COLO668 (cell line): ENCODE results near the gene MAOA.
"Not testable (repeated sequence)": the region's sequence is repeated elsewhere in the genome, so short reads cannot be mapped to it uniquely, and the experiment has no call there.

Experiments used
- DNase-seq: peaks from one replicate; lab custom pipeline; 2025; ENCODE audit not compliant: unreplicated experiment; lab: John Stamatoyannopoulos, UW

Gene MAOA

GRCh38 chrX:43656005-43656494 lies at the start of gene MAOA:
MAOA (plus strand) TSS chrX:43656299; CDS start chrX:43656342, 43 bp downstream.
- DNase-seq = no peak

GRCh38 chrX:43612400-43612799 lies 43.7 kb upstream of the MAOA start:
- no peak for DNase-seq

GRCh38 chrX:43615660-43616059 lies 40.4 kb upstream of the MAOA start:
- DNase-seq = no peak

GRCh38 chrX:43618366-43619205 lies 37.5 kb upstream of the MAOA start:
- DNase-seq = no peak

- DNase-seq = not testable (repeated sequence)
These were observed 36.2 kb upstream of the MAOA start for GRCh38 chrX:43619861-43620260.

- DNase-seq = no peak
These were observed 29.0 kb upstream of the MAOA start for GRCh38 chrX:43627147-43627546.

- DNase-seq = no peak
These were observed 28.4 kb upstream of the MAOA start for GRCh38 chrX:43627669-43628068.

GRCh38 chrX:43629229-43629628 lies 26.9 kb upstream of the MAOA start:
- no peak for DNase-seq

- no peak for DNase-seq
These were observed 24.3 kb upstream of the MAOA start for GRCh38 chrX:43631841-43632240.

GRCh38 chrX:43633081-43633480 lies 23.0 kb upstream of the MAOA start:
- no peak for DNase-seq

- no peak for DNase-seq
These were observed 22.3 kb upstream of the MAOA start for GRCh38 chrX:43633757-43634156.

- DNase-seq = no peak
These were observed 15.6 kb upstream of the MAOA start for GRCh38 chrX:43640482-43640881.

GRCh38 chrX:43641691-43642090 lies 14.4 kb upstream of the MAOA start:
- no peak for DNase-seq

- no peak for DNase-seq
These were observed 12.9 kb upstream of the MAOA start for GRCh38 chrX:43643201-43643600.

- no peak for DNase-seq
These were observed 12.4 kb upstream of the MAOA start for GRCh38 chrX:43643662-43644061.

GRCh38 chrX:43644124-43644701 lies 11.9 kb upstream of the MAOA start:
- DNase-seq = no peak

- no peak for DNase-seq
These were observed 9.3 kb upstream of the MAOA start for GRCh38 chrX:43646800-43647199.

GRCh38 chrX:43654431-43655150 lies 1.5 kb upstream of the MAOA start:
- peak; percentile 39 for DNase-seq

GRCh38 chrX:43655151-43656004 lies 721 bp upstream of the MAOA start:
- no peak for DNase-seq

GRCh38 chrX:43657671-43658070 lies 1.6 kb downstream of the MAOA start:
- DNase-seq = no peak
